ENCODE data around the gene DYRK3. TPM values are rescaled to one million over a fixed set of nuclear protein-coding genes. Genes with fewer than 3 reads are reported as not detected.
A peak's percentile ranks its signal among the peaks of the same experiment; 100 is the strongest.

Gene DYRK3
- total RNA-seq, 1 experiment from 2014 or later = 45.4 TPM

GRCh38 chr1:206696812-206697585 lies 61.7 kb downstream of the DYRK3 start:
- CTCF ChIA-PET = interaction anchor here (0.8 to 2.0 kb wide), 6 partner anchors 9 to 286 kb away, joined by 4 to 19 read pairs (median 4); no protein-coding TSS in a partner anchor
- H3K4me1 Mint-ChIP-seq (ENCODE audit: insufficient read depth, unreplicated experiment) = peaks cover 48% of the 10 kb centered on the region
- intact Hi-C loops (cut with micrococcal nuclease) = no loop called here
- H3K27me3 Mint-ChIP-seq (ENCODE audit: insufficient read depth, unreplicated experiment) = no peaks in the 10 kb centered on the region
- no peak for DNase-seq (ENCODE audit: unreplicated experiment)
- BruUV-seq (replicated peaks) = no TSS peak
- no peak overlapping the region for H3K4me3 Mint-ChIP-seq (ENCODE audit: unreplicated experiment)
- H3K9me3 Mint-ChIP-seq (ENCODE audit: unreplicated experiment) = no peaks in the 10 kb centered on the region
- no peak for TF ChIP-seq CTCF (IDR thresholded peaks at IDR 0.05; ENCODE audit: unreplicated experiment)
- H3K36me3 Mint-ChIP-seq (ENCODE audit: insufficient read depth, unreplicated experiment) = peaks cover 5% of the 10 kb centered on the region
- POLR2A ChIA-PET = interaction anchor here (0.7 to 5.7 kb wide), 3 partner anchors 9 to 1056 kb away, joined by 3 to 52 read pairs (median 3); no protein-coding TSS in a partner anchor
- H3K27ac Mint-ChIP-seq (ENCODE audit: low read depth, unreplicated experiment) = peak overlapping the region; percentile 3

- TF ChIP-seq CTCF (IDR thresholded peaks at IDR 0.05; ENCODE audit: unreplicated experiment) = no peak
- ChIA-PET CTCF (interaction anchor here (0.6 to 3.3 kb wide), 7 partner anchors 9 to 107 kb away, joined by 3 to 19 read pairs (median 3); no protein-coding TSS in a partner anchor), POLR2A (interaction anchor here (5.7 to 16.1 kb wide), 2 partner anchors 9 to 14 kb away, joined by 52 to 229 read pairs; partner anchors contain the start of gene MAPKAPK2)
- intact Hi-C loops (cut with micrococcal nuclease) = no loop called here
- no peaks in the 10 kb centered on the region for H3K27me3 Mint-ChIP-seq (ENCODE audit: insufficient read depth, unreplicated experiment)
- DNase-seq (ENCODE audit: unreplicated experiment) = no peak
- no peaks in the 10 kb centered on the region for H3K9me3 Mint-ChIP-seq (ENCODE audit: unreplicated experiment)
- H3K4me1 Mint-ChIP-seq (ENCODE audit: insufficient read depth, unreplicated experiment) = peaks cover 49% of the 10 kb centered on the region
- no peak overlapping the region for H3K27ac Mint-ChIP-seq (ENCODE audit: low read depth, unreplicated experiment)
- no peak overlapping the region for H3K4me3 Mint-ChIP-seq (ENCODE audit: unreplicated experiment)
- no TSS peak for BruUV-seq (replicated peaks)
- peaks cover 5% of the 10 kb centered on the region for H3K36me3 Mint-ChIP-seq (ENCODE audit: insufficient read depth, unreplicated experiment)
Observed at GRCh38 chr1:206698011-206698410, 62.7 kb downstream of the DYRK3 start.

Other genes with a start within 250 kb of the DYRK3 start
- 7.1 and 12.1 TPM in 2 replicates for gene IKBKE, start 165.1 kb upstream of the DYRK3 start, total RNA-seq (2022)
- 8.3 and 9.6 TPM in 2 replicates for gene RASSF5, start 128.0 kb upstream of the DYRK3 start, total RNA-seq (2022)
- 110 and 116 TPM in 2 replicates for gene EIF2D, start 23.1 kb upstream of the DYRK3 start, total RNA-seq (2022)
- gene MAPKAPK2, start 49.4 kb downstream of the DYRK3 start, total RNA-seq (2022) = 142 and 178 TPM in 2 replicates
- gene IL19, start 135.2 kb downstream of the DYRK3 start, total RNA-seq (2022) = not detected in 2 replicates
- gene IL10, start 137.0 kb downstream of the DYRK3 start, total RNA-seq (2022) = not detected in 2 replicates
- gene IL20, start 230.1 kb downstream of the DYRK3 start, total RNA-seq (2022) = not detected in 2 replicates

All from MCF 10A (cell line).